Activated CD4-positive, alpha-beta T cell treated with anti-CD3 and anti-CD28 coated beads for 36 hours (primary cell): Measurements from ENCODE around the gene CNOT6L. TPM values are rescaled to one million over a fixed set of nuclear protein-coding genes. Genes with fewer than 3 reads are reported as not detected.
"Not testable (repeated sequence)": the region's sequence is repeated elsewhere in the genome, so short reads cannot be mapped to it uniquely, and the experiment has no call there.

Experiments
- ATAC-seq: fragments of 200-7000 bp; cut with Tn5 transposase; one replicate; pipeline ENCODE4 v1.10.0; 2021; ENCODE audit warnings: mild to moderate bottlenecking, moderate library complexity
- CTCF ChIA-PET: fragments of 350-600 bp; sonication (Branson Sonifier 250); formaldehyde crosslinking; loops from one replicate; lab custom pipeline; 2021; ENCODE audit warnings: antibody characterized with exemption; lab: Charles Lee
- POLR2A ChIA-PET: fragments of 350-600 bp; sonication (Branson Sonifier 250); formaldehyde crosslinking; loops from one replicate; lab custom pipeline; 2021; ENCODE audit warnings: antibody characterized with exemption, inconsistent platforms; lab: Charles Lee
- DNase-seq: peaks from one replicate; pipeline ENCODE4 v3.0.0-alpha.2; 2020
- H3K27ac Mint-ChIP-seq: one replicate; pipeline ENCODE4 v1.8.0; 2021; ENCODE audit warnings: mixed read lengths
- H3K27me3 Mint-ChIP-seq: one replicate; pipeline ENCODE4 v1.8.0; 2021; ENCODE audit warnings: mixed read lengths
- H3K36me3 Mint-ChIP-seq: one replicate; pipeline ENCODE4 v1.8.0; 2021; ENCODE audit warnings: low read depth, mixed read lengths
- H3K4me1 Mint-ChIP-seq: one replicate; pipeline ENCODE4 v1.8.0; 2021; ENCODE audit warnings: mixed read lengths
- H3K4me3 Mint-ChIP-seq: one replicate; pipeline ENCODE4 v1.8.0; 2021; ENCODE audit warnings: mild to moderate bottlenecking, moderate library complexity, mixed read lengths
- H3K9me3 Mint-ChIP-seq: one replicate; pipeline ENCODE4 v1.8.0; 2021; ENCODE audit warnings: low read depth, mixed read lengths
- intact Hi-C, 2 experiments: fragments of 100-400 bp; cut with DNase I in 1 of 2; cut with micrococcal nuclease in 1 of 2; formaldehyde crosslinking; loops; one replicate each; pipeline versions ENCODE4 v1.14.2 to v1.15.1; 2022 to 2024; cut with DNase I, micrococcal nuclease
- total RNA-seq, 2 experiments: library from RNA; stranded (reverse); gene quantifications; one replicate each; pipeline ENCODE4 v1.2.3, GENCODE V29; 2021

CNOT6L gene
- total RNA-seq, 2 experiments from 2014 or later, result 111 to 122 TPM

DNA sequence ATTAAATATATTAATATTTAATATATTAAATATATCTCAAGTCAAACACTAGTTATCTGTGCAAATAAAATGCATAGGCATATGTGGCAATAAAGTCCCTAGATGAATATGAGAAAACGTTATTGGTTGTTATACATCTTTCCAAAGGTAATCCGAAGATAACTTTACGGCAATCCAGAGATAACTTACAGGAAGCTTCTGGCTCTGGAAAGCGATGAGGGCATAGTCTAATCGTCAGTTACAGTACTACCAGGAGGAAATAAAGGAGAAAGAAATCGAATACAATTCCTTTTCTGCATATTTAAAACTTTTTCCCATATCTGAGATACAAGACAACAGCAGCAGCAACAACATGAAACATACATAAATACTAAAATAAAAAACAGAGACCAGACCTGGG, 35.3 kb downstream of the CNOT6L start:
- H3K27ac Mint-ChIP-seq, result no peak overlapping the region
- no peak overlapping the region for H3K4me3 Mint-ChIP-seq
- H3K4me1 Mint-ChIP-seq, result peaks cover 64% of the 10 kb centered on the region
- no peaks in the 10 kb centered on the region for H3K27me3 Mint-ChIP-seq
- H3K9me3 Mint-ChIP-seq, result no peaks in the 10 kb centered on the region
- CTCF ChIA-PET, result no interaction called here
- H3K36me3 Mint-ChIP-seq, result peaks cover 5% of the 10 kb centered on the region
- intact Hi-C loops, result no loop called here
- ATAC-seq (no peak), DNase-seq (no peak)
- POLR2A ChIA-PET, result no interaction called here

DNA sequence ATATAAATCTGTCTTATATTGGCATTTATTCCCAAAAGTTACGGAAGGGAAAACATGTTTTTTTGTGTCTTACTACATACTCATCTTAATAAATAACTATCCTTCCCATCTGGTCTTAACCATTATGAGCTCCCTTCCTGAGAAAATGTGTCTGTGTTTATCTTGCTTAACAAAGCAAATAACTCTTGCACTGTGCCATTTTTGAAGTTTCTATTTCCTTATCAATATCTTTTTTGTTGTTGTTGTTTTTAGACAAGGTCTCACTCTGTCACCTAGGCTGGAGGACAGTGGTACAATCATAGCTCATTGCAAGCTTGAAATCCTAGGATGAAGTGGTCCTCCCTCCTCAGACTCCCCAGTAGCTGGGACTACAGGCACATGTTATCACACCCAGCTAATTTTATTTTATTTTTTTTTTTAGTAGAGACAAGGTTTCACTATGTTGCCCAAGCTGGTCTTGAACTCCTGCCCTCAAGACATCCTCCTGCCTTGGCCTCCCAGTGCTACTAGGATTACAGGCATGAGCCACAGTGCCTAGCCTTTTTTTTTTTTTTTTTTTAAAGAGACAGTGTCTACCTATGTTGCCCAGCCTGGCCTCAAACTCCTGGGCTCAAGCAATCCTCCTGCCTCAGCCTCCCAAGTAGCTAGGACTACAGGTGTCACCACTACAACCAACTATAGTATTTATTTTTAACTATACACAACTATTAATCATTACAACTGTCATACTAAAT, 36.9 kb downstream of the CNOT6L start:
- Mint-ChIP-seq H3K4me1 (peaks cover 63% of the 10 kb centered on the region), H3K9me3 (no peaks in the 10 kb centered on the region), H3K4me3 (no peak overlapping the region), H3K36me3 (peaks cover 5% of the 10 kb centered on the region), H3K27me3 (no peaks in the 10 kb centered on the region), H3K27ac (no peak overlapping the region)
- CTCF ChIA-PET, result interaction anchor here (0.6 to 1.3 kb wide), 5 partner anchors 11 to 74 kb away, joined by 3 to 4 read pairs (median 3); no protein-coding TSS in a partner anchor
- DNase-seq, result no peak
- ATAC-seq, result no peak
- intact Hi-C loops, result no loop called here
- POLR2A ChIA-PET, result interaction anchor here (0.5 to 0.7 kb wide), 3 partner anchors 9 to 41 kb away, joined by 3 to 6 read pairs (median 3); no protein-coding TSS in a partner anchor

DNA sequence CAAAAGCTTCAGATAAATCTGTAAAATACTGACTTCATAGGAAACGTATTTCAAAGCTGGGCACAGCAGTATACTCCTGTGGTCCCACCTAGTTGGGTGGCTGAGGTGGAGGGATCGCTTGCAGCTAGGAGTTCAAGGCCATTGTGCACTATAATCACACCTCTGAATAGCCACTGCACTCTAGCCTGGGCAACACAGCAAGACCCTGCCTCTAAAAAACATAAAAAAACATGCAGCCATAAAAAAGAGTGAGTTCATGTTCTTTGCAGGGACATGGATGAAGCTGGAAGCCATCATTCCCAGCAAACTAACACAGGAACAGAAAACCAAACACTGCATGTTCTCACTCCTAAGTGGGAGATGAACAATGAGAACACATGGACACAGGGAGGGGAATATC, 38.4 kb downstream of the CNOT6L start:
- POLR2A ChIA-PET, result not testable (repeated sequence)

DNA sequence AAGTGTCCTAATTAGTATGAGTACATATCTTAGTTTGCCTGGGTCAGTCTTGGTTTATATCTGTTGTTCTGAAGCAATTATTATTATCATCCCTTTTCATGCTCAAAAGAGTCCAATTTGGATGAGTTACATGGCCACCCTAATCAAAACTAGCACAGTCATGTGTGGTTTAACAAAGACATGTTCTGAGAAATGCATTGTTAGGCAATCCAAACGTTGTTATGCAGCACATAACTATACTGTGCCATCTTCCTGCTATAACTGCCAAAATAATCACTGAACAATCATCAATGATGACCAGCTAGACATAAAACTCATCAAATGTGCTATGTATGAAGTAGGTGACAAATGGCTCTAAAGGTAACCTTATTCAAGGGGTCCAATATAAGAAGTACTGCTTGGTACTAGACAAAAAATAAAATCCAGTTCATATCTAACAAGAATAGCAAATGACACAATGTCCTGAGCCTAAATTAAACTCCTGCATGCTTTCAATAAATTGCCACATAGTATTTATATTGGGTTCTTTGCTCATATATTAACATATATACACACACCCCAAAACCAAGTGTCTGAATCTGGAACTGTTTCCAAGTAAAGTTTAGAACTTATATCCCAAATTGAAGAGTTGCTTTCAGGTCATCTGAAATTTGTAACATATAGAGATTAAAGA, 41.9 kb downstream of the CNOT6L start:
- Mint-ChIP-seq H3K27me3 (no peaks in the 10 kb centered on the region), H3K4me3 (no peak overlapping the region), H3K27ac (peak overlapping the region; percentile 55), H3K36me3 (peaks cover 29% of the 10 kb centered on the region), H3K4me1 (peaks cover 42% of the 10 kb centered on the region), H3K9me3 (no peaks in the 10 kb centered on the region)
- POLR2A ChIA-PET, result no interaction called here
- intact Hi-C loops, result no loop called here
- ATAC-seq (peak; percentile 65), DNase-seq (no peak)
- CTCF ChIA-PET, result interaction anchor here (0.6 to 1.2 kb wide), 3 partner anchors 24 to 133 kb away, joined by 3 read pairs; no protein-coding TSS in a partner anchor

More for the DNA sequence above, 38.4 kb downstream of the CNOT6L start:
- intact Hi-C loops, H3K36me3 Mint-ChIP-seq, H3K9me3 Mint-ChIP-seq, ATAC-seq, H3K27me3 Mint-ChIP-seq, CTCF ChIA-PET, H3K27ac Mint-ChIP-seq, H3K4me3 Mint-ChIP-seq, DNase-seq: not testable (repeated sequence)
- H3K4me1 Mint-ChIP-seq, result peaks cover 67% of the 10 kb centered on the region

DNA sequence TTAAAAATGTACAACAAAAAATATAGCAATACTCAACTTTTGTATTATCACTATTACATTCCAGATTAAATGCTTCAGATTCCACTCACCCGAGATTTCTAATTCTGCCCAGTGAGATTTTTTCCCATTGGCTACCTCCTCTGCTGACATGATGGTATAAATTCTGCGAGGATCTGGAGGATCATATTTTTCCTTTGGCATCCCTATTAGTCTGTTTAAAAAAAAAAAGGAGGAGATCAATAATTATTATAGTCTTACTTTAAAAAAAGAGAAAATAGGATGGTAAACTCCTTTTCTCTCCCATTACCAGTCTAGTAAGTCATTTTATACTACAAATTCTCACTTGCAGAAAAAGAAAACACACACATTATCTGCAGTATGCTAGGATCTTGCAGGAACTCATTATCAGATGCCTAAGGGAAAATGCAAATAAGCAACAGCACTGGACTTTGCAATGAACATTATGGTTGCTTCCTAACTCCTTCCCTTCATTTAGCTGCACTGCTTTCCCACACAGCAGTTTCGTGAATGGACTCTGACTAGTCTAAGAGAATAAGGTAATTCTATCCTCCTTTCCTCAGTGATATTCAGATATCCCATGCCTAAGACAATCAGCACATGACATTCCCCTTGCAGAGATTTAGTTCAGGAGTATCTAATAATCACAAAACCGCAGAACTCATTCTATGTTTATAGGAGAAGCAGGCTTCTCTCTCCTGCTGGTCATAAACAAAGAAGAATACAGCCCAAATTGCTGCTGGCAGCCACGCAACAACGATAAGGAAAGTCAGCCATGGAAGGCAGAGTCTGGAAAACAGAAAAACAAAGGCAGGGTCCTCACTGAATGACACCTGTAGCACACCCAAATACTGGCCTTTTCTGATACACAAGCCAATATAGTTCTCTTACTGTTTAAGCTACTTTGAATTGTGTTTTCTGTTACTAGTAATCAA, 42.7 kb downstream of the CNOT6L start:
- H3K4me1 Mint-ChIP-seq, result peaks cover 34% of the 10 kb centered on the region
- no peak for ATAC-seq
- ChIA-PET POLR2A (interaction anchor here (0.8 kb wide), 1 partner anchor 112 kb away, joined by 4 read pairs; no protein-coding TSS in a partner anchor), CTCF (interaction anchor here (0.6 kb wide), 2 partner anchors 13 to 134 kb away, joined by 3 read pairs; no protein-coding TSS in a partner anchor)
- H3K27me3 Mint-ChIP-seq, result no peaks in the 10 kb centered on the region
- no peak overlapping the region for H3K4me3 Mint-ChIP-seq
- no peak for DNase-seq
- H3K9me3 Mint-ChIP-seq, result no peaks in the 10 kb centered on the region
- intact Hi-C loops, result no loop called here
- peaks cover 36% of the 10 kb centered on the region for H3K36me3 Mint-ChIP-seq
- no peak overlapping the region for H3K27ac Mint-ChIP-seq

DNA sequence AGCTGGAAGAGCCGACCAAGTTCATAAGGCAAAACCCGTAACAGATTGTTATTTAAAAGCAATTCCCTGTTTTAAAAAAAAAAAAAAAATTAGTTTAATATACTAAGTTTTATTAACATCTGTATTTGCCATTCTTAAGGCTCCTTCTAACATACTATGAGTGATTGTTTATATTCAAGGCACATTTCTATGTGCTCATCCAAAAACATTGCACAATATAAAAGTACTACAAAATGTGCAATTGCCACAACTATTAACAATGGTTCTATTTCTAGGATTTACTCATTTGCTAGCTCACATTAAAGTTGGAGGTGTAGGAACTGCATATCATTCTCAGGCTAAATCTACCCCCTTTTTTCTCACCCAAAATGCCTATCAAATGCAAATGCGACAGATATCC, 46.1 kb downstream of the CNOT6L start:
- H3K4me1 Mint-ChIP-seq, result peaks cover 33% of the 10 kb centered on the region
- peaks cover 58% of the 10 kb centered on the region for H3K36me3 Mint-ChIP-seq
- intact Hi-C loops, result no loop called here
- no peaks in the 10 kb centered on the region for H3K9me3 Mint-ChIP-seq
- ATAC-seq (no peak), DNase-seq (no peak)
- ChIA-PET POLR2A (no interaction called here), CTCF (interaction anchor here (1.0 kb wide), 1 partner anchor 12 kb away, joined by 9 read pairs; no protein-coding TSS in a partner anchor)
- H3K27me3 Mint-ChIP-seq, result no peaks in the 10 kb centered on the region
- no peak overlapping the region for H3K27ac Mint-ChIP-seq
- H3K4me3 Mint-ChIP-seq, result no peak overlapping the region

DNA sequence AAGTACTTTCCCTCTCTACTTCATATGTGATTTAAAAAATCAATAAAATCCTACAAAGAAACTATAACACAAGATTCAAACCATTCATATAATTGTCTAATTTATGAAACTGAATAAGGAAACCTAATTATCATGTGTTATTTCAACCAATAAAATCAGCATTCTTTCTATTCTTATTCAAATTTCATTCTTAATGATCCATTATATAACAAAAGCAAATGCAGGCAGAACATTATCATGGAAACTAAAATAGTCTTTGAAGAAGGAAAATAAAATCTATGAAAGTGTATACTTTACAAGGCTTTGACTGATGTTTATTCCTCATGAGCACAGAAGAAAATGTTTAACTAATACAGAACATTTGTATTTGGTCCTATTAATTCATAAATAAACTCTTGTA, 47.6 kb downstream of the CNOT6L start:
- no peak overlapping the region for H3K27ac Mint-ChIP-seq
- DNase-seq (no peak), ATAC-seq (no peak)
- peaks cover 18% of the 10 kb centered on the region for H3K4me1 Mint-ChIP-seq
- intact Hi-C loops, result no loop called here
- ChIA-PET CTCF (interaction anchor here (1.1 kb wide), 2 partner anchors 10 to 111 kb away, joined by 3 read pairs; no protein-coding TSS in a partner anchor), POLR2A (no interaction called here)
- no peaks in the 10 kb centered on the region for H3K9me3 Mint-ChIP-seq
- H3K36me3 Mint-ChIP-seq, result peaks cover 61% of the 10 kb centered on the region
- H3K4me3 Mint-ChIP-seq, result no peak overlapping the region
- no peaks in the 10 kb centered on the region for H3K27me3 Mint-ChIP-seq

DNA sequence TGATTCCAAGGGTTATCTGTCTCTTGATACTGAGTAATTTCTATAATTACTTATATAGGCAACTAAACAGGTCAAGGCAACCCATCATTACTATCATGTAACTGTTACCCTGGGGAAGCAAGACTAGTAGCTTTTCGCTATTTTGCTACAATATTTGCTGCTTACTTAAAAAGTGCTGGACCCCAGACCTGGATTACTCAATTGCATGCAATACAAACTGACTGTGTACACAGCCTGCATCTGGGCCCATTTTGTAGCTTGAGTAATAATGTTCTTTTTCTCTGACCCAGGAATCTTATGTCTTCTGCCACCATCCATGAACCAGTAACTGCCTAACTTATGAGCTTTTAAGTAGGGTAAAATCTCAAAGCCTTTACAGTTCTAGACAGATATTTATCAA, 53.4 kb downstream of the CNOT6L start:
- peaks cover 13% of the 10 kb centered on the region for H3K9me3 Mint-ChIP-seq
- H3K27me3 Mint-ChIP-seq, result no peaks in the 10 kb centered on the region
- ChIA-PET CTCF (no interaction called here), POLR2A (no interaction called here)
- no peak overlapping the region for H3K4me3 Mint-ChIP-seq
- peaks cover 64% of the 10 kb centered on the region for H3K36me3 Mint-ChIP-seq
- no peak for DNase-seq
- no peak for ATAC-seq
- no peak overlapping the region for H3K27ac Mint-ChIP-seq
- H3K4me1 Mint-ChIP-seq, result peaks cover 16% of the 10 kb centered on the region
- intact Hi-C loops, result no loop called here

DNA sequence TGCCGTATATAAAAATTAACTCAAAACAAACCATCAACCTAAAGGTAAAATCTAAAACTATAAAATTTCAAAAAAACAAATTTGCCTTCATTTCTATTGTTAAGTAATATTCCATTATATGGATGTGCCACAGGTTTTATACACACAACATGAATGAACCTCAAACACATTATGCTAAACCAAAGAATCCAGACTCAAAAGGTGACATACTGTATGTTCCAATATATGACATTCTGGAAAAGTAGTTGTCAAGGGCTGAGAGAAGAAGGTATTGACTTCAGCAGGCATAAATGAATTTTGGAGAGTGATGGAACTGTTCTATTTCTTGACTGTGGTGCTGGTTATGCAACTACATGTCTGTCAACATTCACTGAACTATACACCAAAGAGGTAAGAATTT, 56.6 kb downstream of the CNOT6L start:
- Mint-ChIP-seq H3K36me3 (peaks cover 70% of the 10 kb centered on the region), H3K4me3 (no peak overlapping the region)
- POLR2A ChIA-PET, result no interaction called here

DNA sequence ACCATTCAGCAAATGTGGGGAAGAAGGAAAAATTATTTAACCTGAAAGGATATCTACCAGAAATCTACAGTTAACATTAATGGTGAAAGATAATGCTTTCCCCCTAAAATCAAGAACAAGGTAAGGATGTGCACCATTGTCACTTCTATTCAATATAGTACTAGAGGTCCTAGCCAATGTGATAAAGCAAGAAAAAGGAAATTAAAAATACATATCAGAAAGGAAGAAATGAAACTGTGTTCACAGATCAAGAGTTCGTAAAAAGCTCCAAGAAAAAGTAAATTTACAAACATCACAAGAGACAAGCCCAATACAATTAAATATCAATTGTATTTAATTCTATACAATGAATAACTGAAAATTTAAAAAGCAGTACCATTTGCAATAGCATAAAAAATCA, 57.6 kb downstream of the CNOT6L start:
- Mint-ChIP-seq H3K27ac (no peak overlapping the region), H3K36me3 (peaks cover 73% of the 10 kb centered on the region), H3K27me3 (no peaks in the 10 kb centered on the region), H3K9me3 (peaks cover 16% of the 10 kb centered on the region), H3K4me1 (peaks cover 31% of the 10 kb centered on the region), H3K4me3 (no peak overlapping the region)
- ChIA-PET POLR2A (no interaction called here), CTCF (interaction anchor here (1.0 to 1.5 kb wide), 3 partner anchors 10 to 568 kb away, joined by 3 to 9 read pairs (median 4); no protein-coding TSS in a partner anchor)
- intact Hi-C loops, result no loop called here
- DNase-seq, result no peak
- ATAC-seq, result no peak

More for the DNA sequence above, 56.6 kb downstream of the CNOT6L start:
- peaks cover 16% of the 10 kb centered on the region for H3K9me3 Mint-ChIP-seq
- intact Hi-C loops, result no loop called here
- ATAC-seq (no peak), DNase-seq (no peak)
- H3K4me1 Mint-ChIP-seq, result peaks cover 28% of the 10 kb centered on the region
- CTCF ChIA-PET, result interaction anchor here (0.5 to 1.5 kb wide), 3 partner anchors 34 to 569 kb away, joined by 3 to 4 read pairs (median 4); no protein-coding TSS in a partner anchor
- H3K27me3 Mint-ChIP-seq, result no peaks in the 10 kb centered on the region
- H3K27ac Mint-ChIP-seq, result no peak overlapping the region

DNA sequence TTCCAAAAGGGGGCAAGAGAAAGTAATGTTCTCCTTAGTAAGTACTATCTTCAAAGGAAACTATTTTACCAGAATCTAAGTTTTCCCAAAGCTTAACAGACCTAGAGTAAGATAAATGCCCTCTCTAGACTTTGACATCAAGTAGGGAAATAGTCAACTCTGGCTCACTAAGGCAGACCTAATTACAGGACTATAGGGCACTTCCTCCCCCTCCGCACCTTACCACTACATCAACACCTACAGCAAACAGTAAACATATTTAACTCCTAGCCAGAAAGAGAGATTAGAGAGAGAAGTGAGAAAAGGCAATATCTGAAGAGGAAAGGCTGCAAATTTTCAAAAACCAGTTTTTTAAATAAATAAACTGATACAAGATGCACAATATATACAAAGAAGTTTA, 60.4 kb downstream of the CNOT6L start:
- peaks cover 69% of the 10 kb centered on the region for H3K36me3 Mint-ChIP-seq
- H3K4me1 Mint-ChIP-seq, result peaks cover 27% of the 10 kb centered on the region
- no peak for ATAC-seq
- POLR2A ChIA-PET, result no interaction called here
- peak overlapping the region; percentile 69 for H3K27ac Mint-ChIP-seq
- H3K27me3 Mint-ChIP-seq, result no peaks in the 10 kb centered on the region
- peaks cover 16% of the 10 kb centered on the region for H3K9me3 Mint-ChIP-seq
- intact Hi-C loops, result no loop called here
- DNase-seq, result no peak
- CTCF ChIA-PET, result interaction anchor here (0.9 kb wide), 1 partner anchor 12 kb away, joined by 3 read pairs; no protein-coding TSS in a partner anchor
- no peak overlapping the region for H3K4me3 Mint-ChIP-seq
